ENCODE measurements around the gene GDF7. TPM values are rescaled to one million over a fixed set of nuclear protein-coding genes. Genes with fewer than 3 reads are reported as not detected.

The GDF7 gene
- total RNA-seq, 1 experiment from 2014 or later = 0.02 TPM

GRCh38 chr2:20678780-20679179 lies 11.8 kb downstream of the GDF7 start:
- Histone ChIP-seq H4K20me1 (ENCODE audit: insufficient read depth) (no peaks in the 10 kb centered on the region), H3K9ac (ENCODE audit: low read length) (no peak overlapping the region), H3K36me3 (ENCODE audit: control insufficient read depth in 1 of 2, insufficient read depth in 2 of 2, low read length in 2 of 2) (no peaks in the 10 kb centered on the region; a peak in 1 of 4 replicates), H3K79me2 (ENCODE audit: insufficient read depth, low read length) (no peaks in the 10 kb centered on the region), H3K4me2 (ENCODE audit: low read length) (no peak overlapping the region), H3K27ac (ENCODE audit: low read depth, low read length) (no peak overlapping the region), H2AFZ (ENCODE audit: low read depth, low read length, poor library complexity, severe bottlenecking) (no peak overlapping the region), H3K4me1 (ENCODE audit: control insufficient read depth in 1 of 2, insufficient read depth in 2 of 2, low read length in 2 of 2) (peaks cover 0 to 11% of the 10 kb centered on the region in 2 experiments; a peak in 2 of 4 replicates), H3K9me2 (ENCODE audit: insufficient read depth) (no peaks in the 10 kb centered on the region), H3K9me3 (ENCODE audit: control insufficient read depth in 1 of 2, insufficient read depth in 1 of 2, low read depth in 1 of 2, low read length in 2 of 2) (no peaks in the 10 kb centered on the region), H3K27me3 (ENCODE audit: insufficient read depth, low read length) (no peaks in the 10 kb centered on the region), H3K4me3 (replicated peaks in 1 of 2; ENCODE audit: low read depth in 1 of 2, low read length in 2 of 2) (no peak overlapping the region)
- ChIA-PET POLR2A (no interaction called here), RAD21 (ENCODE audit: low non-redundant PET in 1 of 2, low total read pairs in 2 of 2, uncharacterized antibody in 2 of 2, unreplicated experiment in 2 of 2) (no interaction called here), CTCF (interaction anchor here (1.0 to 2.1 kb wide), 2 partner anchors 17 to 285 kb away, joined by 3 to 12 read pairs; no protein-coding TSS in a partner anchor)
- no TSS peak for BruUV-seq (replicated peaks)
- intact Hi-C loops (cut with micrococcal nuclease) = no loop called here
- ATAC-seq (no peak), DNase-seq (ENCODE audit: low read depth, low spot score) (no peak)
- TF ChIP-seq SP1 (IDR thresholded peaks at IDR 0.05; ENCODE audit: low read depth) = no peak
- no peak for TF ChIP-seq ZBTB33 (IDR thresholded peaks at IDR 0.05; ENCODE audit: extremely low read depth, insufficient replicate concordance, low read length)
- no peak for TF ChIP-seq CEBPB (IDR thresholded peaks at IDR 0.05; ENCODE audit: low read depth)
- no peak for TF ChIP-seq EZH2 (IDR thresholded peaks at IDR 0.05)
- no peak for TF ChIP-seq POLR2A (IDR thresholded peaks at IDR 0.05; ENCODE audit: borderline replicate concordance, extremely low read depth, insufficient read depth, insufficient read length)
- no peak for TF ChIP-seq ELF1 (IDR thresholded peaks at IDR 0.05; ENCODE audit: borderline replicate concordance, low read depth)
- no peak for TF ChIP-seq YY1 (IDR thresholded peaks at IDR 0.05; ENCODE audit: extremely low read depth, insufficient replicate concordance, low read depth, low read length)
- TF ChIP-seq ZFX (IDR thresholded peaks at IDR 0.05) = no peak
